Left kidney (tissue), 2 donors: ENCODE data around the gene HS2ST1. TPM values are rescaled to one million over a fixed set of nuclear protein-coding genes. Genes with fewer than 3 reads are reported as not detected.
"Not testable (repeated sequence)": the region's sequence is repeated elsewhere in the genome, so short reads cannot be mapped to it uniquely, and the experiment has no call there.

Experiments
- DNase-seq: peaks from one replicate; pipeline ENCODE4 v3.0.0-alpha.2; 2013
- polyA plus RNA-seq: library from polyadenylated mRNA; unstranded; fragments of 120-200 nt; gene quantifications from one replicate; pipeline ENCODE4 v1.2.1, GENCODE V29; 2013; ENCODE audit not compliant: insufficient read length

HS2ST1 gene
- polyA plus RNA-seq, 1 donor = 54.4 TPM

- peak; percentile 25 for DNase-seq
Observed at GRCh38 chr1:86965012-86965826, 50.8 kb downstream of the HS2ST1 start.

GRCh38 chr1:86965827-86966182, 51.4 kb downstream of the HS2ST1 start:
- DNase-seq = no peak

- no peak for DNase-seq
Observed at GRCh38 chr1:86970938-86971337, 56.5 kb downstream of the HS2ST1 start.

- DNase-seq = no peak
Observed at GRCh38 chr1:86971778-86972177, 57.3 kb downstream of the HS2ST1 start.

- DNase-seq = no peak
Observed at GRCh38 chr1:86972262-86972661, 57.8 kb downstream of the HS2ST1 start.

GRCh38 chr1:86975993-86976550, 61.6 kb downstream of the HS2ST1 start:
- DNase-seq = no peak

GRCh38 chr1:86976664-86977063, 62.2 kb downstream of the HS2ST1 start:
- no peak for DNase-seq

- DNase-seq = no peak
Observed at GRCh38 chr1:86981482-86982213, 67.2 kb downstream of the HS2ST1 start.

GRCh38 chr1:86983677-86984076, 69.2 kb downstream of the HS2ST1 start:
- DNase-seq = not testable (repeated sequence)

- no peak for DNase-seq
Observed at GRCh38 chr1:86987446-86987845, 73.0 kb downstream of the HS2ST1 start.

- no peak for DNase-seq
Observed at GRCh38 chr1:86988835-86989234, 74.4 kb downstream of the HS2ST1 start.

GRCh38 chr1:86989690-86990089, 75.3 kb downstream of the HS2ST1 start:
- DNase-seq = not testable (repeated sequence)

- DNase-seq = no peak
Observed at GRCh38 chr1:86990826-86991225, 76.4 kb downstream of the HS2ST1 start.

GRCh38 chr1:86991549-86992186, 77.2 kb downstream of the HS2ST1 start:
- DNase-seq = no peak

- DNase-seq = no peak
Observed at GRCh38 chr1:86992861-86993260, 78.4 kb downstream of the HS2ST1 start.

- DNase-seq = no peak
Observed at GRCh38 chr1:86993269-86993985, 79.0 kb downstream of the HS2ST1 start.

GRCh38 chr1:86994061-86994460, 79.6 kb downstream of the HS2ST1 start:
- no peak for DNase-seq

GRCh38 chr1:86997538-86997937, 83.1 kb downstream of the HS2ST1 start:
- no peak for DNase-seq

- no peak for DNase-seq
Observed at GRCh38 chr1:86998280-86998679, 83.8 kb downstream of the HS2ST1 start.

- no peak for DNase-seq
Observed at GRCh38 chr1:86998727-86999126, 84.3 kb downstream of the HS2ST1 start.

GRCh38 chr1:87000460-87000859, 86.0 kb downstream of the HS2ST1 start:
- no peak for DNase-seq

- DNase-seq = no peak
Observed at GRCh38 chr1:87004857-87005256, 90.4 kb downstream of the HS2ST1 start.
